HepG2 (cell line): ENCODE results near the gene DNM3. TPM values are rescaled to one million over a fixed set of nuclear protein-coding genes. Genes with fewer than 3 reads are reported as not detected.
A peak's percentile ranks its signal among the peaks of the same experiment; 100 is the strongest.

Experiments used
- ATAC-seq: fragments of 200-7000 bp; cut with Tn5 transposase; 3 replicates; pipeline ENCODE4 v1.9.1; 2020; ENCODE audit warnings: mild to moderate bottlenecking, moderate library complexity
- BruUV-seq: library from RNA; stranded (reverse); fragments of 400-500 nt; replicated peaks from 2 replicates; lab custom pipeline; 2021; lab: Mats Ljungman, UMichigan
- CTCF ChIA-PET: fragments of 300-600 bp; formaldehyde crosslinking; extraction: SDS; loops from one replicate; lab custom pipeline; 2021; ENCODE audit warnings: low total read pairs, inconsistent platforms, low intra/inter-chr PET ratio; lab: Yijun Ruan, JAX
- POLR2A ChIA-PET: fragments of 350-600 bp; sonication (Branson Sonifier 250); formaldehyde crosslinking; loops from one replicate; lab custom pipeline; 2020; ENCODE audit warnings: antibody characterized with exemption, inconsistent platforms; lab: Yijun Ruan, JAX
- DNase-seq: peaks from one replicate; pipeline ENCODE4 v3.0.0-alpha.2; 2015; ENCODE audit warnings: low spot score
- FAIRE-seq: peaks from 3 replicates; lab custom pipeline; 2011; peaks lifted over from hg19 to GRCh38; lab: Jason Lieb, UNC
- H2AFZ ChIP-seq: one replicate; pipeline ENCODE4 v1.6.1; 2011; ENCODE audit warnings: low read length, inconsistent platforms
- H3K27ac ChIP-seq: fragments of 300-600 bp; 3 replicates; pipeline ENCODE4 v1.8.0; 2011; ENCODE audit warnings: mixed run types, mild to moderate bottlenecking, mixed read lengths, low read length, inconsistent platforms; ENCODE audit not compliant: insufficient read depth; ENCODE audit errors: extremely low read length
- H3K27me3 ChIP-seq, 2 experiments: fragments of 200-600 bp in 1 of 2; 2 replicates in 1 of 2; 3 replicates in 1 of 2; pipeline versions ENCODE4 v1.6.0 to v1.8.0; 2011; ENCODE audit warnings: low read length in 2 of 2, mild to moderate bottlenecking in 2 of 2, moderate library complexity in 2 of 2, inconsistent platforms in 1 of 2; ENCODE audit not compliant: insufficient read depth in 2 of 2, control insufficient read depth in 1 of 2
- H3K36me3 ChIP-seq, 2 experiments: fragments of 200-600 bp in 1 of 2; replicated peaks in 1 of 2; 2 replicates in 1 of 2; 3 replicates in 1 of 2; pipeline versions ENCODE4 v1.5.1 to v1.8.0; 2011; ENCODE audit warnings: low read length in 2 of 2, inconsistent platforms in 1 of 2; ENCODE audit not compliant: insufficient read depth in 2 of 2, control insufficient read depth in 1 of 2
- H3K4me1 ChIP-seq: 2 replicates; pipeline ENCODE4 v1.5.1; 2012; ENCODE audit warnings: low read length, inconsistent platforms; ENCODE audit not compliant: insufficient read depth
- H3K4me2 ChIP-seq: 2 replicates; pipeline ENCODE4 v1.6.0; 2011; ENCODE audit warnings: low read depth, low read length, inconsistent platforms
- H3K4me3 ChIP-seq, 3 experiments: fragments of 200-600 bp in 1 of 3; sonication (generic), shearing (Covaris generic) in 1 of 3; replicated peaks in 1 of 3; 2 replicates each; pipeline ENCODE4 v1.5.1; 2011 to 2016; ENCODE audit warnings: low read length in 3 of 3, inconsistent platforms in 2 of 3, low read depth in 2 of 3, mild to moderate bottlenecking in 2 of 3, control low read depth in 1 of 3, mixed read lengths in 1 of 3; ENCODE audit not compliant: insufficient read depth in 1 of 3
- H3K79me2 ChIP-seq: one replicate; pipeline ENCODE4 v1.6.1; 2011; ENCODE audit warnings: low read length, inconsistent platforms; ENCODE audit not compliant: insufficient read depth
- H3K9ac ChIP-seq: 2 replicates; pipeline ENCODE4 v1.6.0; 2011; ENCODE audit warnings: mild to moderate bottlenecking, low read depth, low read length, inconsistent platforms; ENCODE audit not compliant: insufficient read depth
- H3K9me3 ChIP-seq: 2 replicates; pipeline ENCODE4 v1.5.1; 2012; ENCODE audit warnings: mild to moderate bottlenecking, low read length
- H4K20me1 ChIP-seq: 2 replicates; pipeline ENCODE4 v1.6.0; 2011; ENCODE audit warnings: inconsistent platforms, mild to moderate bottlenecking, low read length, moderate library complexity; ENCODE audit not compliant: insufficient read depth
- KDM5B ChIP-seq: sonication (generic); formaldehyde crosslinking; IDR thresholded peaks from 2 replicates; pipeline ENCODE4 v1.4.0; 2020; ENCODE audit warnings: missing genetic modification reagents, mild to moderate bottlenecking, borderline replicate concordance
- KMT2B ChIP-seq: IDR thresholded peaks from 2 replicates; pipeline ENCODE4 v1.6.1; 2016; ENCODE audit warnings: missing genetic modification reagents, missing compliant biosample characterization
- MAFF ChIP-seq: IDR thresholded peaks from 2 replicates; pipeline ENCODE4 v1.6.1; 2011; ENCODE audit warnings: low read depth, low read length, improper control_type of control experiment
- MAFK ChIP-seq, 2 experiments: IDR thresholded peaks in 1 of 2; conservative IDR thresholded peaks in 1 of 2; 2 replicates each; pipeline ENCODE4 v1.6.1; 2011; ENCODE audit warnings: improper control_type of control experiment in 2 of 2, low read length in 2 of 2
- SUZ12 ChIP-seq: fragments of 150-350 bp; IDR thresholded peaks from 2 replicates; pipeline ENCODE4 v1.6.1; 2014; ENCODE audit warnings: low read depth, low read length
- ZNF678 ChIP-seq: sonication (generic); formaldehyde crosslinking; IDR thresholded peaks from 2 replicates; pipeline ENCODE4 v1.4.0; 2020; ENCODE audit warnings: mild to moderate bottlenecking, missing genetic modification reagents
- ZNF737 ChIP-seq: sonication (generic); formaldehyde crosslinking; IDR thresholded peaks from 2 replicates; pipeline ENCODE4 v1.5.0; 2020; ENCODE audit warnings: missing genetic modification reagents, mild to moderate bottlenecking, borderline replicate concordance
- WGBS: methylation state at CpG from one replicate; pipeline ENCODE4 v1.1.6; 2017; ENCODE audit warnings: low lambda C conversion rate; 5-methylcytosine and 5-hydroxymethylcytosine counted together
- in situ Hi-C: cut with HindIII; loops from 2 replicates; pipeline ENCODE4 v1.10.0; 2017; ENCODE audit warnings: low pct_unique_long_range_greater_than_20kb; ENCODE audit not compliant: extremely low pct_ligation_motif_present
- intact Hi-C: fragments of 100-400 bp; cut with micrococcal nuclease; formaldehyde crosslinking; loops from one replicate; pipeline ENCODE4 v1.10.0; 2022; ENCODE audit not compliant: unreplicated experiment
- polyA plus RNA-seq, 8 experiments: library from polyadenylated mRNA; depleted of rRNA in 3 of 8; stranded (reverse) in 7 of 8; unstranded in 1 of 8; fragments of >200 nt; fragmentation: Illumina TruSeq in 4 of 8; extraction: Trizol in 4 of 8; gene quantifications; 2 replicates each; pipeline versions ENCODE4 v1.2.1 to v1.2.3, GENCODE V29; 2011 to 2016; ENCODE audit warnings: low read depth in 4 of 8, missing spikeins in 1 of 8, mixed read lengths in 1 of 8; ENCODE audit not compliant: insufficient read depth in 1 of 8
- total RNA-seq, 5 experiments: library from RNA; depleted of rRNA; stranded (reverse); fragments of >200 nt; fragmentation: Illumina TruSeq; extraction: Trizol; gene quantifications; 2 replicates each; pipeline ENCODE4 v1.2.3, GENCODE V29; 2016; ENCODE audit warnings: low read depth in 1 of 5

Gene DNM3
- total and polyA plus RNA-seq, 2 of the 13 experiments (the other 11 are each of a cell fraction or from before 2014, with no cell fraction given), result 0.05 TPM; not detected in 1

GRCh38 chr1:172208635-172209034 lies 367.3 kb downstream of the DNM3 start:
- ATAC-seq, result no peak
- POLR2A ChIA-PET, result no interaction called here

GRCh38 chr1:172211221-172211620 lies 369.9 kb downstream of the DNM3 start:
- WGBS, result 19% methylated on average over 5 of the region's 5 CpGs
- no peak for FAIRE-seq
- TF ChIP-seq SUZ12, result no peak
- TF ChIP-seq KMT2B (CRISPR knock-in tag), result no peak

More at GRCh38 chr1:172208635-172209034, 367.3 kb downstream of the DNM3 start:
- Histone ChIP-seq H3K9ac (no peak overlapping the region), H3K4me3 (no peak overlapping the region), H3K79me2 (no peaks in the 10 kb centered on the region), H3K27ac (no peak overlapping the region), H3K4me1 (no peaks in the 10 kb centered on the region), H3K36me3 (no peaks in the 10 kb centered on the region), H4K20me1 (no peaks in the 10 kb centered on the region)
- TF ChIP-seq KDM5B (CRISPR knock-in tag) (no peak), MAFF (peak; percentile 18; the same call in 1 of the 2 replicates), MAFK (conservative IDR thresholded peaks at IDR 0.05 in 1 of 2, IDR thresholded peaks at IDR 0.05 in 1 of 2; ENCODE audit: low read length in 2 of 2) (0 out of 4 replicates have a peak, but pooled peaks have one; percentile 17 to 30), ZNF678 (CRISPR knock-in tag) (no peak), ZNF737 (CRISPR knock-in tag) (no peak)
- TF ChIP-seq, all 625 proteins: peak for 2
- Histone ChIP-seq H2AFZ (no peak overlapping the region), H3K27me3 (no peaks in the 10 kb centered on the region), H3K9me3 (no peaks in the 10 kb centered on the region), H3K4me2 (no peak overlapping the region)
- WGBS, result 24% methylated on average over 4 of the region's 4 CpGs
- CTCF ChIA-PET, result no interaction called here
- intact Hi-C loops (no loop called here), in situ Hi-C loops (no loop called here)
- DNase-seq (no peak), FAIRE-seq (no peak)
- BruUV-seq, result no TSS peak

More at GRCh38 chr1:172211221-172211620, 369.9 kb downstream of the DNM3 start:
- DNase-seq (no peak), ATAC-seq (no peak)
- Histone ChIP-seq H2AFZ (no peak overlapping the region), H3K9me3 (no peaks in the 10 kb centered on the region), H3K36me3 (no peaks in the 10 kb centered on the region), H3K27me3 (no peaks in the 10 kb centered on the region), H3K4me1 (no peaks in the 10 kb centered on the region), H3K9ac (no peak overlapping the region), H3K4me2 (no peak overlapping the region), H3K27ac (no peak overlapping the region), H3K4me3 (no peak overlapping the region), H4K20me1 (no peaks in the 10 kb centered on the region), H3K79me2 (no peaks in the 10 kb centered on the region)
- CTCF ChIA-PET, result no interaction called here
- in situ Hi-C loops, result no loop called here
- POLR2A ChIA-PET, result no interaction called here
- BruUV-seq, result no TSS peak
- intact Hi-C loops, result no loop called here
